H9 (cell line): ENCODE measurements around the gene MST1R. TPM values are rescaled to one million over a fixed set of nuclear protein-coding genes. Genes with fewer than 3 reads are reported as not detected.

Source experiments
- DNase-seq: peaks from one replicate; pipeline ENCODE4 v3.0.0-alpha.2; 2017
- H2AFZ ChIP-seq: one replicate; pipeline ENCODE4 v1.6.1; 2013; ENCODE audit warnings: mild to moderate bottlenecking, low read length, control low read depth, moderate library complexity
- H2AK5ac ChIP-seq: 2 replicates; pipeline ENCODE4 v1.6.1; 2013; ENCODE audit warnings: low read length, control low read depth, mixed read lengths; ENCODE audit not compliant: insufficient read length
- H2BK120ac ChIP-seq: one replicate; pipeline ENCODE4 v1.6.1; 2013; ENCODE audit warnings: low read depth, mild to moderate bottlenecking, low read length, control low read depth, inconsistent platforms; ENCODE audit not compliant: poor library complexity, severe bottlenecking
- H2BK12ac ChIP-seq: 2 replicates; pipeline ENCODE4 v1.6.1; 2013; ENCODE audit warnings: low read length, control low read depth, mixed read lengths, low read depth; ENCODE audit not compliant: insufficient read length
- H2BK15ac ChIP-seq: 2 replicates; pipeline ENCODE4 v1.6.1; 2013; ENCODE audit warnings: low read depth, low read length, control low read depth
- H2BK20ac ChIP-seq: one replicate; pipeline ENCODE4 v1.6.1; 2013; ENCODE audit warnings: low read depth, mild to moderate bottlenecking, low read length, control low read depth, inconsistent platforms; ENCODE audit not compliant: poor library complexity, severe bottlenecking
- H2BK5ac ChIP-seq: 2 replicates; pipeline ENCODE4 v1.6.1; 2013; ENCODE audit warnings: low read length, control low read depth, mixed read lengths; ENCODE audit not compliant: insufficient read length
- H3K14ac ChIP-seq: 2 replicates; pipeline ENCODE4 v1.6.1; 2013; ENCODE audit warnings: low read length, control low read depth; ENCODE audit not compliant: insufficient read depth
- H3K18ac ChIP-seq: 2 replicates; pipeline ENCODE4 v1.6.1; 2013; ENCODE audit warnings: low read depth, mild to moderate bottlenecking, mixed read lengths, low read length, control low read depth; ENCODE audit not compliant: insufficient read length
- H3K23ac ChIP-seq: 2 replicates; pipeline ENCODE4 v1.6.1; 2013; ENCODE audit warnings: low read length, control low read depth, mixed read lengths, low read depth; ENCODE audit not compliant: insufficient read length
- H3K23me2 ChIP-seq: 2 replicates; pipeline ENCODE4 v1.6.1; 2013; ENCODE audit warnings: low read depth, mild to moderate bottlenecking, mixed read lengths, low read length, control low read depth; ENCODE audit not compliant: insufficient read length, poor library complexity, severe bottlenecking
- H3K27ac ChIP-seq: 2 replicates; pipeline ENCODE4 v1.5.1; 2013; ENCODE audit warnings: low read length, control low read depth, mixed read lengths, low read depth; ENCODE audit not compliant: insufficient read length
- H3K27me3 ChIP-seq: 2 replicates; pipeline ENCODE4 v1.6.1; 2013; ENCODE audit warnings: low read length, control low read depth, inconsistent platforms; ENCODE audit not compliant: insufficient read depth
- H3K4ac ChIP-seq: 2 replicates; pipeline ENCODE4 v1.6.1; 2013; ENCODE audit warnings: low read depth, mild to moderate bottlenecking, control low read depth, inconsistent platforms, low read length, moderate library complexity
- H3K4me1 ChIP-seq: 2 replicates; pipeline ENCODE4 v1.6.1; 2013; ENCODE audit warnings: low read length, control low read depth, inconsistent platforms; ENCODE audit not compliant: insufficient read depth
- H3K4me2 ChIP-seq: 2 replicates; pipeline ENCODE4 v1.6.1; 2013; ENCODE audit warnings: low read length, control low read depth, mixed read lengths; ENCODE audit not compliant: insufficient read length, insufficient read depth
- H3K56ac ChIP-seq: 2 replicates; pipeline ENCODE4 v1.6.1; 2013; ENCODE audit warnings: low read depth, mild to moderate bottlenecking, mixed read lengths, low read length, control low read depth; ENCODE audit not compliant: insufficient read length
- H3K79me1 ChIP-seq: 2 replicates; pipeline ENCODE4 v1.6.1; 2013; ENCODE audit warnings: low read depth, mild to moderate bottlenecking, moderate library complexity, low read length, control low read depth, inconsistent platforms; ENCODE audit not compliant: insufficient read depth, poor library complexity, severe bottlenecking
- H3K79me2 ChIP-seq: 2 replicates; pipeline ENCODE4 v1.6.1; 2013; ENCODE audit warnings: low read length, control low read depth, inconsistent platforms; ENCODE audit not compliant: insufficient read depth
- H3K9ac ChIP-seq: 2 replicates; pipeline ENCODE4 v1.6.1; 2013; ENCODE audit warnings: low read length, control low read depth, mixed read lengths; ENCODE audit not compliant: insufficient read length; ENCODE audit errors: extremely low read depth
- H3K9me3 ChIP-seq: one replicate; pipeline ENCODE4 v1.6.1; 2013; ENCODE audit warnings: low read depth, low read length, inconsistent platforms; ENCODE audit not compliant: control insufficient read depth
- H3T11ph ChIP-seq: one replicate; pipeline ENCODE4 v1.6.1; 2013; ENCODE audit warnings: mild to moderate bottlenecking, low read length, control low read depth, inconsistent platforms
- H4K20me1 ChIP-seq: one replicate; pipeline ENCODE4 v1.6.1; 2013; ENCODE audit not compliant: control insufficient read depth, insufficient read length, insufficient read depth
- H4K5ac ChIP-seq: 2 replicates; pipeline ENCODE4 v1.6.1; 2013; ENCODE audit warnings: low read depth, mild to moderate bottlenecking, mixed read lengths, low read length, control low read depth; ENCODE audit not compliant: insufficient read length
- H4K8ac ChIP-seq: replicated peaks from 2 replicates; pipeline ENCODE4 v1.6.1; 2013; ENCODE audit warnings: low read length, control low read depth, mixed read lengths, low read depth; ENCODE audit not compliant: insufficient read length
- H4K91ac ChIP-seq: 2 replicates; pipeline ENCODE4 v1.6.1; 2013; ENCODE audit warnings: low read depth, mild to moderate bottlenecking, moderate library complexity, mixed read lengths, low read length, control low read depth; ENCODE audit not compliant: insufficient read length
- H3K27ac Mint-ChIP-seq, 3 experiments: 2 replicates in 2 of 3; 3 replicates in 1 of 3; pipeline ENCODE4 v1.8.0; 2020 to 2021; ENCODE audit warnings: mixed read lengths in 3 of 3, mild to moderate bottlenecking in 1 of 3, moderate library complexity in 1 of 3
- H3K27me3 Mint-ChIP-seq: 2 replicates; pipeline ENCODE4 v1.8.0; 2021; ENCODE audit warnings: low read depth, mild to moderate bottlenecking, moderate library complexity, mixed read lengths
- H3K36me3 Mint-ChIP-seq, 3 experiments: 2 replicates in 2 of 3; 3 replicates in 1 of 3; pipeline ENCODE4 v1.8.0; 2020 to 2021; ENCODE audit warnings: low read depth in 3 of 3, mixed read lengths in 3 of 3; ENCODE audit not compliant: insufficient read depth in 1 of 3
- H3K4me1 Mint-ChIP-seq, 2 experiments: 2 replicates each; pipeline ENCODE4 v1.8.0; 2020; ENCODE audit warnings: mixed read lengths in 2 of 2
- H3K4me3 Mint-ChIP-seq, 2 experiments: 2 replicates in 1 of 2; 3 replicates in 1 of 2; pipeline ENCODE4 v1.8.0; 2020 to 2021; ENCODE audit warnings: mild to moderate bottlenecking in 2 of 2, mixed read lengths in 2 of 2, moderate library complexity in 1 of 2
- H3K9me3 Mint-ChIP-seq, 2 experiments: 2 replicates in 1 of 2; 3 replicates in 1 of 2; pipeline ENCODE4 v1.8.0; 2020; ENCODE audit warnings: mild to moderate bottlenecking in 2 of 2, mixed read lengths in 2 of 2, moderate library complexity in 1 of 2
- CTCF ChIP-seq: fragments of 200-600 bp; sonication (generic); conservative IDR thresholded peaks from 3 replicates; pipeline ENCODE4 v1.8.0; 2021; ENCODE audit warnings: antibody characterized with exemption, mild to moderate bottlenecking
- WGBS: extraction: QIAGEN DNeasy Blood & Tissue Kit; methylation state at CpG from one replicate; pipeline ENCODE4 v1.1.7; 2013; ENCODE audit warnings: missing lambda C conversion rate, low lambda C conversion rate, mixed read lengths; ENCODE audit not compliant: insufficient read length; ENCODE audit errors: extremely low coverage; 5-methylcytosine and 5-hydroxymethylcytosine counted together
- total RNA-seq: library from RNA; stranded (reverse); gene quantifications from 2 replicates; pipeline ENCODE4 v1.2.1, GENCODE V29; 2021

Gene MST1R
- total RNA-seq, 1 experiment from 2014 or later: 4.9 TPM

- peaks cover 31 to 69% (median 68%) of the 10 kb centered on the region in 3 experiments; a peak in 6 of 7 replicates for H3K36me3 Mint-ChIP-seq
- no peak overlapping the region for H2BK12ac ChIP-seq
- no peaks in the 10 kb centered on the region for H3K23me2 ChIP-seq
- H3K23ac ChIP-seq: no peak overlapping the region
- H3K27me3 ChIP-seq: no peaks in the 10 kb centered on the region
- H3K18ac ChIP-seq: no peak overlapping the region
- no peaks in the 10 kb centered on the region for H3K9me3 ChIP-seq
- no peak overlapping the region for H3K9ac ChIP-seq
- no peak overlapping the region for H2AFZ ChIP-seq
- no peaks in the 10 kb centered on the region for H4K20me1 ChIP-seq
- no peaks in the 10 kb centered on the region for H3K79me1 ChIP-seq
- H3K27ac ChIP-seq: no peak overlapping the region
- H3K9me3 Mint-ChIP-seq: no peaks in the 10 kb centered on the region
- WGBS: no CpG with 5 or more reads among the region's 6 CpGs
- no peak overlapping the region for H3K4ac ChIP-seq
- H3K4me2 ChIP-seq: no peak overlapping the region
- H3K14ac ChIP-seq: no peak overlapping the region
- H4K91ac ChIP-seq: no peak overlapping the region
- TF ChIP-seq CTCF: peak; percentile 92
- H3K27me3 Mint-ChIP-seq: no peaks in the 10 kb centered on the region
- H4K8ac ChIP-seq: no peak overlapping the region
- peaks cover 13 to 17% of the 10 kb centered on the region in 2 experiments for H3K4me1 Mint-ChIP-seq
- no peak overlapping the region for H3K4me3 Mint-ChIP-seq
- peak overlapping the region in 2 of 3 experiments; percentile 32 to 84; a peak in 1 of 7 replicates for H3K27ac Mint-ChIP-seq
- H3K56ac ChIP-seq: no peak overlapping the region
- H2BK5ac ChIP-seq: no peak overlapping the region
- H2BK120ac ChIP-seq: no peak overlapping the region
- H3K4me1 ChIP-seq: no peaks in the 10 kb centered on the region
- H3T11ph ChIP-seq: no peak overlapping the region
- no peaks in the 10 kb centered on the region for H3K79me2 ChIP-seq
- no peak overlapping the region for H4K5ac ChIP-seq
- H2BK15ac ChIP-seq: no peak overlapping the region
- no peak overlapping the region for H2AK5ac ChIP-seq
- H2BK20ac ChIP-seq: no peak overlapping the region
- peak; percentile 56 for DNase-seq
These were observed 64.4 kb downstream of the MST1R start for GRCh38 chr3:49839193-49839809.

Other genes with a start within 250 kb of the MST1R start
- 215 and 220 TPM in 2 replicates for gene APEH, start 229.5 kb downstream of the MST1R start, total RNA-seq
- 8.9 and 9.3 TPM in 2 replicates for gene MST1, start 214.4 kb downstream of the MST1R start, total RNA-seq
- gene RNF123, start 214.3 kb downstream of the MST1R start, total RNA-seq: 39.9 and 40.6 TPM in 2 replicates
- gene AMIGO3, start 184.2 kb downstream of the MST1R start, total RNA-seq: 3.0 and 3.8 TPM in 2 replicates
- gene GMPPB, start 179.9 kb downstream of the MST1R start, total RNA-seq: 29.1 and 31.1 TPM in 2 replicates
- gene IP6K1, start 117.3 kb downstream of the MST1R start, total RNA-seq: 42.0 and 42.2 TPM in 2 replicates
- gene CDHR4, start 104.0 kb downstream of the MST1R start, total RNA-seq: not detected in 2 replicates
- gene INKA1, start 100.6 kb downstream of the MST1R start, total RNA-seq: 1.2 and 1.4 TPM in 2 replicates
- gene UBA7, start 89.9 kb downstream of the MST1R start, total RNA-seq: 0.85 and 1.0 TPM in 2 replicates
- 30.9 and 36.7 TPM in 2 replicates for gene TRAIP, start 47.3 kb downstream of the MST1R start, total RNA-seq
- 50.4 and 54.2 TPM in 2 replicates for gene CAMKV, start 34.0 kb downstream of the MST1R start, total RNA-seq
- gene MON1A, start 25.9 kb upstream of the MST1R start, total RNA-seq: 10.0 and 10.9 TPM in 2 replicates
- gene RBM6, start 36.3 kb upstream of the MST1R start, total RNA-seq: 81.4 and 90.7 TPM in 2 replicates
- gene RBM5, start 185.0 kb upstream of the MST1R start, total RNA-seq: 110 and 123 TPM in 2 replicates